Suprapubic skin (tissue), 4 donors: ENCODE data around the gene RBM17. TPM values are rescaled to one million over a fixed set of nuclear protein-coding genes. Genes with fewer than 3 reads are reported as not detected.

Source experiments
- DNase-seq, 2 donors: peaks; one replicate each; pipeline ENCODE4 v3.0.0-alpha.2; 2019; ENCODE audit warnings: low spot score in 2 of 2
- H3K27ac ChIP-seq: fragments of 200-600 bp; sonication (generic); one replicate; pipeline ENCODE4 v1.5.1; 2019
- H3K27me3 ChIP-seq: fragments of 200-600 bp; sonication (generic); one replicate; pipeline ENCODE4 v1.5.1; 2019
- H3K36me3 ChIP-seq: fragments of 200-600 bp; sonication (generic); one replicate; pipeline ENCODE4 v1.5.1; 2019
- H3K4me1 ChIP-seq: fragments of 200-600 bp; sonication (generic); one replicate; pipeline ENCODE4 v1.5.1; 2019
- H3K4me3 ChIP-seq: fragments of 200-600 bp; sonication (generic); one replicate; pipeline ENCODE4 v1.5.1; 2019; ENCODE audit warnings: mild to moderate bottlenecking
- H3K9me3 ChIP-seq: fragments of 200-600 bp; sonication (generic); one replicate; pipeline ENCODE4 v1.5.1; 2019
- EP300 ChIP-seq: sonication (generic); formaldehyde crosslinking; IDR thresholded peaks from one replicate; pipeline ENCODE4 v1.6.1; 2017; ENCODE audit warnings: antibody characterized with exemption
- POLR2A ChIP-seq, 2 donors: fragments of 450-650 bp; IDR thresholded peaks; one replicate each; pipeline ENCODE4 v1.6.1; 2017; ENCODE audit warnings: antibody characterized with exemption in 2 of 2, mild to moderate bottlenecking in 2 of 2, moderate library complexity in 2 of 2
- POLR2AphosphoS5 ChIP-seq, 3 donors: sonication (generic); formaldehyde crosslinking; IDR thresholded peaks; one replicate each; pipeline ENCODE4 v1.6.1; 2017; ENCODE audit warnings: antibody characterized with exemption in 3 of 3
- WGBS: methylation state at CpG from one replicate; pipeline ENCODE4 v1.1.5; 2018; 5-methylcytosine and 5-hydroxymethylcytosine counted together
- total RNA-seq, 4 donors: library from RNA; depleted of rRNA; stranded (reverse); fragments of >200 nt; gene quantifications; one replicate each; pipeline ENCODE4 v1.1.0, GENCODE V29; 2016
- TF ChIP-seq, protein P1 (sequence below), 2 donors: fragments of 200-600 bp in 1 of 2; fragments of 450-650 bp in 1 of 2; sonication (generic) in 1 of 2; IDR thresholded peaks; one replicate each; pipeline ENCODE4 v1.5.1; 2016 to 2019; ENCODE audit warnings: antibody characterized with exemption in 2 of 2, mild to moderate bottlenecking in 1 of 2, moderate library complexity in 1 of 2

Gene RBM17
- total RNA-seq, 4 donors from 2014 or later = 31.9 to 85.6 (median 42.9) TPM

DNA sequence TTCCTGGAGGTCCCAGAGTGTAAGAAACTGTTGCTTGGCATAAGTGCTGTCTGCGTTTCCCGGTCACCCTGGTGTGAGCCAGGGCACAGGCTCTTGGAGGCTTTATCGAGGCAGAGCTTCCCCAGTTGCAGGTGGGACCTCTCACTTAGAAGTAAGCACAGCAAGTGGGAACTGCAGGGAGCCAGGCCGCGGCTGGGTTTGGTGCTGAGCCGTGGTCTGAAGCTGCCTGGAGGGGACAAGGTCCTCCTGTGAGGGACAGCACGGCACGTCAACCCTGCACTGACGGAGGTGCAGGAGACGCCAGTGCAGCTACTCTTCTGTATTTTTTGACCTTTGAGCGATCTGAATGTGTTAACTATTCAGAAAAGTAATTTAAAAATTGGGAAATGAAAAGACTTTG, 58.1 kb downstream of the RBM17 start:
- peaks cover 52% of the 10 kb centered on the region for H3K4me1 ChIP-seq
- no peak overlapping the region for H3K4me3 ChIP-seq
- WGBS = 90% methylated on average over 9 of the region's 11 CpGs

DNA sequence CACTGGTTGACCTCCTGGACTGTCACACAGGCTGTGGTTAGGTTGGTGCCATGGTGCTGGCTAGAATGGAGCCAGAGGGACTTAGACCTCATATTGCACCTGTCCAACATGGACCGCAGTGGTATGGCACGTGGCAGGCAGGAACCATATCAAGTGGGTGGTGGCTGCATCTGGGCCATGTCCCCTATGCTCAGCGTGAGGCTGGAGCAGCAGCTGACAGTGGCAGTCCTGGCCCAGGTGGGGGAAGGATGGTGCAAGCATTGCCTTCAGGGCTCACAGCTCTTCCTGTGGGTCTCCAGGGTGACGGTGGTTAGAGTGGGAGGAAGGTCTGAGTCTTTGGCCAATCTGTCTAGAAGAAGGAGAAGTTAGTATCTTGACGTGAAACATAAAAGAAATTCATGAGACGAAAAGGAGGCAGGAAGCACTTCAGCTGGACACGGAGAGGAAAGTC, 59.4 kb downstream of the RBM17 start:
- Histone ChIP-seq H3K36me3 (no peaks in the 10 kb centered on the region), H3K9me3 (no peaks in the 10 kb centered on the region), H3K4me1 (peaks cover 43% of the 10 kb centered on the region), H3K4me3 (no peak overlapping the region), H3K27ac (no peak overlapping the region), H3K27me3 (no peaks in the 10 kb centered on the region)
- TF ChIP-seq POLR2AphosphoS5 (IDR thresholded peaks at IDR 0.05) (no peak), EP300 (no peak), POLR2A (IDR thresholded peaks at IDR 0.05) (no peak)
- TF ChIP-seq, protein P1, sequence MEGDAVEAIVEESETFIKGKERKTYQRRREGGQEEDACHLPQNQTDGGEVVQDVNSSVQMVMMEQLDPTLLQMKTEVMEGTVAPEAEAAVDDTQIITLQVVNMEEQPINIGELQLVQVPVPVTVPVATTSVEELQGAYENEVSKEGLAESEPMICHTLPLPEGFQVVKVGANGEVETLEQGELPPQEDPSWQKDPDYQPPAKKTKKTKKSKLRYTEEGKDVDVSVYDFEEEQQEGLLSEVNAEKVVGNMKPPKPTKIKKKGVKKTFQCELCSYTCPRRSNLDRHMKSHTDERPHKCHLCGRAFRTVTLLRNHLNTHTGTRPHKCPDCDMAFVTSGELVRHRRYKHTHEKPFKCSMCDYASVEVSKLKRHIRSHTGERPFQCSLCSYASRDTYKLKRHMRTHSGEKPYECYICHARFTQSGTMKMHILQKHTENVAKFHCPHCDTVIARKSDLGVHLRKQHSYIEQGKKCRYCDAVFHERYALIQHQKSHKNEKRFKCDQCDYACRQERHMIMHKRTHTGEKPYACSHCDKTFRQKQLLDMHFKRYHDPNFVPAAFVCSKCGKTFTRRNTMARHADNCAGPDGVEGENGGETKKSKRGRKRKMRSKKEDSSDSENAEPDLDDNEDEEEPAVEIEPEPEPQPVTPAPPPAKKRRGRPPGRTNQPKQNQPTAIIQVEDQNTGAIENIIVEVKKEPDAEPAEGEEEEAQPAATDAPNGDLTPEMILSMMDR (IDR thresholded peaks at IDR 0.05) = no peak
- whole genome bisulfite sequencing = 87% methylated on average over 7 of the region's 7 CpGs
- DNase-seq = no peak

More for the DNA sequence above, 58.1 kb downstream of the RBM17 start:
- TF ChIP-seq EP300 = no peak
- TF ChIP-seq, protein P1 (IDR thresholded peaks at IDR 0.05) = no peak
- no peak for TF ChIP-seq POLR2AphosphoS5 (IDR thresholded peaks at IDR 0.05)
- no peak for TF ChIP-seq POLR2A (IDR thresholded peaks at IDR 0.05)
- Histone ChIP-seq H3K27me3 (no peaks in the 10 kb centered on the region), H3K9me3 (no peaks in the 10 kb centered on the region), H3K36me3 (no peaks in the 10 kb centered on the region), H3K27ac (no peak overlapping the region)
- DNase-seq = no peak

DNA sequence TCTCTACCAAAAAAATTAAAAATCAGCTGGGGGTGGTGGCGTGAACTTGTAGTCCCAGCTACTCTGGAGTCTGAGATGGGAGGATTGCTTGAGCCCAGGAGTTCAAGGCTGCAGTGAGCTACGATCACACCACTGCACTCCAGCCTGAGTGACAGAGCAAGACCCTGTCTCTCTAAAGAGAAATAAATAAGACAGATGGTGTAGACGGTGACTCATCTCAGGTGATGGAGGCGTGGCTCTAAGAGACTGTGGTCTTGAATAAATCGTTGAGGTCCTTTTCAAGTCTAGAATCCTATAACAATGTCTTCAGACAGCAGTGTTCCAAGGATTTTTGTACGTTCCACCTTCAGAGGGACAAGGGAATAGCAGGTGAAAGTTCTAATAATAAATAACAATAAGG, 60.1 kb downstream of the RBM17 start:
- H3K4me1 ChIP-seq = peaks cover 36% of the 10 kb centered on the region
- 80% methylated on average over 6 of the region's 6 CpGs for WGBS

DNA sequence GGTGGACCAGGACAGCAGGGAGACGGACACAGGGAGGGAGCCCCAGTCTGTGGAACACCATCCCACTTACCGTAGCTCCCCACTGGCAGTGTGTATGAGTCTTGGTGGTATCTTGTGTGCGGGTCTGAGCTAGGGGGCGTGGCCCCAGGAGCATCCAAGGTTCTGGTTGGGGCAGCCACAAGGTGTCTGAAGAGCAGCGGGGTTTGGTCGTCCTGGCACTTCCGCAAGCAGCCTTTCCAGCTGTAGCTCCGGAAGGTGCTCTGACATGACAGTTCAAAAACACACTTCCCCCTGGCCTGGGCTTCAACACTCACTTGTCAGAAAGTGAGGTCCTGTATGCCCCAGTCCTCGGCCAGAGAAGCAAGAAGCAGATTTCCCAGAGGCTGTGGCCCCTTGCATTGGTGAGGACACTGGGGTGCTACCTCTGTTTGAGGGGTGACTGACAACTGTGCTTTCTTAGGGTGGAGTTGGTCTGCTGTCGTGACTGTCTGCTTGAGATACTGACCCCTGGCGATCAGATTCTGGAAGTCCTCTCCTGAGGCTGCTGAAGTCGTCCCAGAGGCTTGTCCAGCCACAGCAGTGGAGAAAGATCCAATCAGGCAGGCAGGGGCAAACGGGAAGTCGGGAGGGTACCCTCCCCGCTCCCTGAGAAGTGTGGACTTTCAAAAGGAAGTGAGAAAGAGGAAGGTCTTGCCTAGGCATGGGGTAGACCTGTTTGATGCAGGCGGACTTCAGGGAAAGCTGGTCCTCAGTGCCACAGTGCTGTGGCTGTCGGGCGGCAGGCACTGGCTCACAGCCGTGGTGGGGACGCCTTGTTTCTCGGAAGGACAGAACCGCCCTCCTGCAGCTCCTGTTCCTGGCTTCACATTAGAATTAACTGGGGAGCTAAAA, 62.5 kb downstream of the RBM17 start:
- TF ChIP-seq EP300 (no peak), POLR2A (IDR thresholded peaks at IDR 0.05) (no peak)
- TF ChIP-seq, protein P1 (IDR thresholded peaks at IDR 0.05) = peak; percentile 41 to 59
- Histone ChIP-seq H3K27ac (peak overlapping the region; percentile 42), H3K4me3 (no peak overlapping the region), H3K9me3 (no peaks in the 10 kb centered on the region), H3K27me3 (no peaks in the 10 kb centered on the region), H3K4me1 (peaks cover 17% of the 10 kb centered on the region), H3K36me3 (no peaks in the 10 kb centered on the region)
- 45% methylated on average over 20 of the region's 22 CpGs for WGBS
- DNase-seq = no peak

More for the DNA sequence above, 60.1 kb downstream of the RBM17 start:
- H3K9me3 ChIP-seq = no peaks in the 10 kb centered on the region
- no peak overlapping the region for H3K4me3 ChIP-seq
- no peaks in the 10 kb centered on the region for H3K36me3 ChIP-seq
- no peaks in the 10 kb centered on the region for H3K27me3 ChIP-seq
- TF ChIP-seq EP300 = no peak
- no peak for TF ChIP-seq POLR2A (IDR thresholded peaks at IDR 0.05)
- no peak for TF ChIP-seq POLR2AphosphoS5 (IDR thresholded peaks at IDR 0.05)
- TF ChIP-seq, protein P1 (IDR thresholded peaks at IDR 0.05) = no peak
- DNase-seq = no peak
- no peak overlapping the region for H3K27ac ChIP-seq

DNA sequence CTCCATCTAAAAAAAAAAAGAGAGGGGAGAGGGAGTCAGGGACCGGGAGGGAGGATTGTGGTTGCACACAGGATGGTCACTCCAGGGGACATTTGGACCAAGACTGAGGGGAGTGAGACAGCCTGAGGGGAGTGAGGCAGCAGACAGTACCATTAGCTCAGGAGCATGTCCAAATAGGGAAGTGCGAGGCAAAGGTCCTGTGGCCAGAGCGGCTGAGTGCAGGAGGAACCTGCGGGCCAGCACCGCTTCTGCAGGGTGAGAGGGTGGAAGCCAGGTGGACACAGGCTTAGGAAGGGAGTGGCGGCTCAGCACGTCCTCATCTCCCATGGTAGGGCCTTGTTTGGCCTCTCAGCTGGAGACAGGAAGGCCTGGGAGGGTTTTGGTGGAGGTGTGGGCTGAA, 65.0 kb downstream of the RBM17 start:
- no peak overlapping the region for H3K4me3 ChIP-seq
- WGBS = 92% methylated on average over 7 of the region's 7 CpGs
- peaks cover 10% of the 10 kb centered on the region for H3K4me1 ChIP-seq

More for the DNA sequence above, 65.0 kb downstream of the RBM17 start:
- Histone ChIP-seq H3K36me3 (no peaks in the 10 kb centered on the region), H3K27me3 (no peaks in the 10 kb centered on the region), H3K9me3 (no peaks in the 10 kb centered on the region), H3K27ac (no peak overlapping the region)
- TF ChIP-seq, protein P1 (IDR thresholded peaks at IDR 0.05) = no peak
- no peak for TF ChIP-seq POLR2AphosphoS5 (IDR thresholded peaks at IDR 0.05)
- no peak for TF ChIP-seq EP300
- no peak for TF ChIP-seq POLR2A (IDR thresholded peaks at IDR 0.05)
- no peak for DNase-seq
